GM12878 (cell line): ENCODE data around the gene MAP3K4. TPM values are rescaled to one million over a fixed set of nuclear protein-coding genes. Genes with fewer than 3 reads are reported as not detected.

Experiments
- ATAC-seq: fragments of 200-7000 bp; cut with Tn5 transposase; 3 replicates; pipeline ENCODE4 v1.9.1; 2020; ENCODE audit warnings: mild to moderate bottlenecking, moderate library complexity
- BruUV-seq: library from RNA; stranded (reverse); fragments of 400-500 nt; replicated peaks from 2 replicates; lab custom pipeline; 2021; lab: Mats Ljungman, UMichigan
- CTCF ChIA-PET: fragments of 300-600 bp; sonication (Branson Sonifier 250); formaldehyde crosslinking; extraction: SDS; loops from one replicate; lab custom pipeline; 2021; ENCODE audit warnings: inconsistent platforms; lab: Yijun Ruan, JAX
- POLR2A ChIA-PET: fragments of 350-600 bp; formaldehyde crosslinking; extraction: SDS; loops from one replicate; lab custom pipeline; 2021; ENCODE audit warnings: inconsistent platforms; lab: Charles Lee
- RAD21 ChIA-PET: fragments of 300-600 bp; sonication (Branson Sonifier 250); formaldehyde crosslinking; loops from one replicate; lab custom pipeline; 2023; ENCODE audit warnings: antibody characterized with exemption; ENCODE audit not compliant: unreplicated experiment; lab: Charles Lee
- SMC1A ChIA-PET: fragments of 300-600 bp; sonication (Branson Sonifier 250); formaldehyde crosslinking; loops from one replicate; lab custom pipeline; 2023; ENCODE audit not compliant: unreplicated experiment, uncharacterized antibody; lab: Charles Lee
- DNase-seq: peaks from one replicate; pipeline ENCODE4 v3.0.0-alpha.2; 2011; ENCODE audit warnings: low read depth, low spot score
- FAIRE-seq: peaks from 3 replicates; lab custom pipeline; 2011; peaks lifted over from hg19 to GRCh38; lab: Jason Lieb, UNC
- H2AFZ ChIP-seq: 2 replicates; pipeline ENCODE4 v1.6.0; 2011; ENCODE audit warnings: low read depth, low read length, control low read depth; ENCODE audit not compliant: control insufficient read depth
- H3K27ac ChIP-seq: 2 replicates; pipeline ENCODE4 v1.5.1; 2011; ENCODE audit warnings: control low read depth; ENCODE audit not compliant: control insufficient read depth, insufficient read depth
- H3K27me3 ChIP-seq, 2 experiments: replicated peaks in 1 of 2; 2 replicates each; pipeline versions ENCODE4 v1.6.0 to v1.6.1; 2011; ENCODE audit warnings: low read length in 1 of 2; ENCODE audit not compliant: control insufficient read depth in 2 of 2, insufficient read depth in 2 of 2
- H3K36me3 ChIP-seq, 2 experiments: 2 replicates each; pipeline ENCODE4 v1.5.1; 2011; ENCODE audit warnings: low read length in 1 of 2; ENCODE audit not compliant: control insufficient read depth in 2 of 2, insufficient read depth in 2 of 2
- H3K4me1 ChIP-seq: 2 replicates; pipeline ENCODE4 v1.6.1; 2011; ENCODE audit warnings: mild to moderate bottlenecking, low read length, moderate library complexity, mixed read lengths; ENCODE audit not compliant: control insufficient read depth, insufficient read depth
- H3K4me2 ChIP-seq: 2 replicates; pipeline ENCODE4 v1.6.0; 2011; ENCODE audit warnings: control low read depth; ENCODE audit not compliant: control insufficient read depth, insufficient read depth
- H3K4me3 ChIP-seq: fragments of 200-600 bp; sonication (generic); 2 replicates; pipeline ENCODE4 v1.5.1; 2016
- H3K79me2 ChIP-seq: 2 replicates; pipeline ENCODE4 v1.6.0; 2011; ENCODE audit warnings: low read length; ENCODE audit not compliant: control insufficient read depth, insufficient read depth
- H3K9ac ChIP-seq: 2 replicates; pipeline ENCODE4 v1.8.0; 2011; ENCODE audit warnings: low read length, control low read depth, mixed read lengths; ENCODE audit not compliant: control insufficient read depth, insufficient read depth
- H3K9me3 ChIP-seq: replicated peaks from 3 replicates; pipeline ENCODE4 v1.5.1; 2011; ENCODE audit warnings: mild to moderate bottlenecking, low read length; ENCODE audit not compliant: control insufficient read depth, insufficient read depth
- H4K20me1 ChIP-seq: 2 replicates; pipeline ENCODE4 v1.6.0; 2011; ENCODE audit not compliant: control insufficient read depth, insufficient read depth
- ASH2L ChIP-seq: fragments of 300-600, 200-600 bp; sonication (generic); IDR thresholded peaks from 2 replicates; pipeline ENCODE4 v1.6.1; 2017; ENCODE audit warnings: low read depth, mild to moderate bottlenecking, borderline replicate concordance
- BCL11A ChIP-seq: IDR thresholded peaks from 2 replicates; pipeline ENCODE4 v1.6.1; 2011; ENCODE audit warnings: low read depth, low read length
- BCLAF1 ChIP-seq: fragments of 450-650 bp; IDR thresholded peaks from 2 replicates; pipeline ENCODE4 v1.6.1; 2017; ENCODE audit warnings: antibody characterized with exemption, mild to moderate bottlenecking, moderate library complexity
- BHLHE40 ChIP-seq, 2 experiments: fragments of 450-650 bp in 1 of 2; IDR thresholded peaks; 2 replicates each; pipeline ENCODE4 v1.6.1; 2011 to 2017; ENCODE audit warnings: low read depth in 2 of 2, borderline replicate concordance in 1 of 2, improper control_type of control experiment in 1 of 2, low read length in 1 of 2, mild to moderate bottlenecking in 1 of 2
- CEBPZ ChIP-seq: fragments of 150-350 bp; IDR thresholded peaks from 2 replicates; pipeline ENCODE4 v1.6.1; 2016; ENCODE audit warnings: low read depth, low read length
- HSF1 ChIP-seq: fragments of 150-350 bp; IDR thresholded peaks from 2 replicates; pipeline ENCODE4 v1.6.1; 2014; ENCODE audit warnings: mild to moderate bottlenecking, low read depth, low read length
- MXI1 ChIP-seq: fragments of 150-350 bp; IDR thresholded peaks from 2 replicates; pipeline ENCODE4 v1.6.1; 2011; ENCODE audit warnings: low read depth, mild to moderate bottlenecking, inconsistent platforms, low read length, improper control_type of control experiment
- MYB ChIP-seq: fragments of 150-350 bp; IDR thresholded peaks from 2 replicates; pipeline ENCODE4 v1.6.1; 2014; ENCODE audit warnings: mild to moderate bottlenecking, low read depth, low read length, borderline replicate concordance
- NFIC ChIP-seq: IDR thresholded peaks from 2 replicates; pipeline ENCODE4 v1.6.1; 2012; ENCODE audit warnings: low read depth, mild to moderate bottlenecking, inconsistent platforms, low read length, moderate library complexity
- SREBF2 ChIP-seq: IDR thresholded peaks from 2 replicates; pipeline ENCODE4 v1.6.1; 2012; ENCODE audit warnings: mild to moderate bottlenecking, low read length
- SRF ChIP-seq, 2 experiments: IDR thresholded peaks; 2 replicates each; pipeline ENCODE4 v1.6.1; 2011; ENCODE audit warnings: low read depth in 2 of 2, low read length in 2 of 2, mild to moderate bottlenecking in 1 of 2, moderate library complexity in 1 of 2
- SUPT20H ChIP-seq: IDR thresholded peaks from 2 replicates; pipeline ENCODE4 v1.6.1; 2011; ENCODE audit warnings: low read depth, mild to moderate bottlenecking, low read length, moderate library complexity, borderline replicate concordance; ENCODE audit not compliant: control insufficient read depth
- ZNF274 ChIP-seq: IDR thresholded peaks from one replicate; pipeline ENCODE4 v1.8.0; 2011; ENCODE audit not compliant: insufficient read length, insufficient read depth
- WGBS: methylation state at CpG from one replicate; pipeline ENCODE4 v1.1.6; 2016; ENCODE audit warnings: low lambda C conversion rate; ENCODE audit not compliant: insufficient replicate concordance, insufficient coverage; ENCODE audit errors: missing lambda C conversion rate; 5-methylcytosine and 5-hydroxymethylcytosine counted together
- in situ Hi-C: fragments of 300-500 bp; cut with MboI; formaldehyde crosslinking; loops from 9 replicates; pipeline ENCODE4 v1.14.3; 2018; ENCODE audit warnings: mixed read lengths
- intact Hi-C: fragments of 100-400 bp; cut with micrococcal nuclease; formaldehyde crosslinking; loops from one replicate; pipeline ENCODE4 v1.14.2; 2022; ENCODE audit not compliant: unreplicated experiment
- polyA plus RNA-seq, 11 experiments: library from polyadenylated mRNA; depleted of rRNA in 4 of 11; unstranded in 6 of 11; stranded (reverse) in 5 of 11; fragments of >200 nt; fragmentation: Nextera tagmentation in 4 of 11; fragmentation: Illumina TruSeq in 1 of 11; extraction: Ambion mirVana in 4 of 11; extraction: Trizol in 1 of 11; gene quantifications; 1 replicate in 1 of 11; 2 replicates in 10 of 11; pipeline versions ENCODE4 v1.2.1 to v1.2.3, GENCODE V29; 2011 to 2016; ENCODE audit warnings: inconsistent platforms in 2 of 11, missing spikeins in 2 of 11, low read depth in 1 of 11
- total RNA-seq, 4 experiments: library from RNA; depleted of rRNA in 3 of 4; stranded (reverse); fragments of >200 nt in 3 of 4; fragmentation: Illumina TruSeq in 1 of 4; extraction: Trizol in 1 of 4; gene quantifications; 2 replicates each; pipeline versions ENCODE4 v1.2.1 to v1.2.3, GENCODE V29; 2013 to 2021

MAP3K4 gene
- total and polyA plus RNA-seq, 10 of the 15 experiments (the other 5 are each of a cell fraction or from before 2014, with no cell fraction given), result 14.0 to 44.5 (median 23.1) TPM

- no peak for DNase-seq
- no peak for FAIRE-seq
- RAD21 ChIA-PET, result no interaction called here
- no TSS peak for BruUV-seq
- POLR2A ChIA-PET, result no interaction called here
- peaks cover 17 to 22% of the 10 kb centered on the region in 2 experiments; a peak in 3 of 4 replicates for H3K36me3 ChIP-seq
- no peak overlapping the region for H2AFZ ChIP-seq
- H4K20me1 ChIP-seq, result no peaks in the 10 kb centered on the region
- no peak for ATAC-seq
- CTCF ChIA-PET, result no interaction called here
- H3K9me3 ChIP-seq, result no peaks in the 10 kb centered on the region
- SMC1A ChIA-PET, result no interaction called here
- no peaks in the 10 kb centered on the region for H3K27me3 ChIP-seq
- no peaks in the 10 kb centered on the region for H3K79me2 ChIP-seq
- no peak overlapping the region for H3K27ac ChIP-seq
- H3K4me2 ChIP-seq, result no peak overlapping the region
- in situ Hi-C loops, result no loop called here
- H3K4me1 ChIP-seq, result no peaks in the 10 kb centered on the region
- no peak overlapping the region for H3K9ac ChIP-seq
- WGBS, result 73% methylated on average over 14 of the region's 14 CpGs
- intact Hi-C loops, result no loop called here
- no peak overlapping the region for H3K4me3 ChIP-seq
- TF ChIP-seq BCLAF1, result no peak
- TF ChIP-seq ZNF274, result no peak
- TF ChIP-seq BHLHE40 (IDR thresholded peaks at IDR 0.05; ENCODE audit: borderline replicate concordance in 1 of 2, low read depth in 2 of 2, low read length in 1 of 2), result no peak
- TF ChIP-seq SUPT20H, result no peak
- no peak for TF ChIP-seq SRF (IDR thresholded peaks at IDR 0.05; ENCODE audit: low read depth in 2 of 2, low read length in 2 of 2)
- TF ChIP-seq HSF1, result no peak
- TF ChIP-seq ASH2L, result no peak
- TF ChIP-seq BCL11A, result no peak
- TF ChIP-seq CEBPZ, result no peak
- no peak for TF ChIP-seq SREBF2
- no peak for TF ChIP-seq NFIC
- TF ChIP-seq MXI1, result no peak
- no peak for TF ChIP-seq MYB
Observed at GRCh38 chr6:161110028-161110779, 118.6 kb downstream of the MAP3K4 start.
